Activated T-cell treated with anti-CD3 and anti-CD28 coated beads, Interleukin-2, amount 50 U/mL, for 24 hours (primary cell): ENCODE results near the gene CDK6.

Experiments
- DNase-seq: peaks from one replicate; pipeline ENCODE4 v3.0.0-alpha.2; 2020
- H3K27ac Mint-ChIP-seq: 2 replicates; pipeline ENCODE4 v1.8.0; 2020; ENCODE audit warnings: mild to moderate bottlenecking, mixed read lengths
- H3K27me3 Mint-ChIP-seq: 2 replicates; pipeline ENCODE4 v1.8.0; 2020; ENCODE audit warnings: mixed read lengths
- H3K36me3 Mint-ChIP-seq: 2 replicates; pipeline ENCODE4 v1.8.0; 2020; ENCODE audit warnings: low read depth, mixed read lengths
- H3K4me1 Mint-ChIP-seq: 2 replicates; pipeline ENCODE4 v1.8.0; 2020; ENCODE audit warnings: low read depth, mixed read lengths
- H3K4me3 Mint-ChIP-seq: 2 replicates; pipeline ENCODE4 v1.8.0; 2020; ENCODE audit warnings: mild to moderate bottlenecking, moderate library complexity, mixed read lengths
- H3K9me3 Mint-ChIP-seq: 2 replicates; pipeline ENCODE4 v1.8.0; 2020; ENCODE audit warnings: mixed read lengths

CDK6 gene

GRCh38 chr7:92645114-92646061 is 191.0 kb downstream of the CDK6 start:
- H3K27me3 Mint-ChIP-seq, result no peaks in the 10 kb centered on the region
- peak overlapping the region; percentile 28 for H3K4me3 Mint-ChIP-seq
- no peak for DNase-seq
- peaks cover 87% of the 10 kb centered on the region for H3K36me3 Mint-ChIP-seq
- no peaks in the 10 kb centered on the region for H3K9me3 Mint-ChIP-seq
- peaks cover 98% of the 10 kb centered on the region for H3K4me1 Mint-ChIP-seq
- H3K27ac Mint-ChIP-seq, result peak overlapping the region; percentile 99

- H3K27me3 Mint-ChIP-seq, result no peaks in the 10 kb centered on the region
- H3K9me3 Mint-ChIP-seq, result no peaks in the 10 kb centered on the region
- H3K4me3 Mint-ChIP-seq, result no peak overlapping the region
- H3K4me1 Mint-ChIP-seq, result peaks cover 98% of the 10 kb centered on the region
- peak overlapping the region; percentile 99 for H3K27ac Mint-ChIP-seq
- DNase-seq, result no peak
- H3K36me3 Mint-ChIP-seq, result peaks cover 87% of the 10 kb centered on the region
Observed at GRCh38 chr7:92644406-92645113, 191.8 kb downstream of the CDK6 start.

- Mint-ChIP-seq H3K4me1 (peaks cover 98% of the 10 kb centered on the region), H3K9me3 (no peaks in the 10 kb centered on the region), H3K36me3 (peaks cover 89% of the 10 kb centered on the region), H3K27ac (peak overlapping the region; percentile 99), H3K27me3 (no peaks in the 10 kb centered on the region), H3K4me3 (no peak overlapping the region)
- no peak for DNase-seq
Observed at GRCh38 chr7:92643821-92644220, 192.6 kb downstream of the CDK6 start.

- DNase-seq, result peak; percentile 71
- Mint-ChIP-seq H3K27me3 (no peaks in the 10 kb centered on the region), H3K4me3 (peak overlapping the region; percentile 66), H3K27ac (peak overlapping the region; percentile 99), H3K4me1 (peaks cover 93% of the 10 kb centered on the region), H3K36me3 (peaks cover 92% of the 10 kb centered on the region), H3K9me3 (no peaks in the 10 kb centered on the region)
Observed at GRCh38 chr7:92641921-92642511, 194.4 kb downstream of the CDK6 start.

- no peak for DNase-seq
- Mint-ChIP-seq H3K36me3 (peaks cover 85% of the 10 kb centered on the region), H3K27ac (peak overlapping the region; percentile 96), H3K27me3 (no peaks in the 10 kb centered on the region), H3K4me3 (peak overlapping the region; percentile 51), H3K9me3 (no peaks in the 10 kb centered on the region), H3K4me1 (peaks cover 91% of the 10 kb centered on the region)
Observed at GRCh38 chr7:92639966-92640365, 196.4 kb downstream of the CDK6 start.

GRCh38 chr7:92639213-92639896 is 197.0 kb downstream of the CDK6 start:
- Mint-ChIP-seq H3K27me3 (no peaks in the 10 kb centered on the region), H3K9me3 (no peaks in the 10 kb centered on the region), H3K36me3 (peaks cover 79% of the 10 kb centered on the region), H3K27ac (peak overlapping the region; percentile 96), H3K4me1 (peaks cover 90% of the 10 kb centered on the region), H3K4me3 (peak overlapping the region; percentile 51)
- no peak for DNase-seq

GRCh38 chr7:92636018-92636560 is 200.3 kb downstream of the CDK6 start:
- peak overlapping the region; percentile 74 for H3K27ac Mint-ChIP-seq

GRCh38 chr7:92635538-92635937 is 200.8 kb downstream of the CDK6 start:
- Mint-ChIP-seq H3K36me3 (peaks cover 57% of the 10 kb centered on the region), H3K27me3 (no peaks in the 10 kb centered on the region), H3K4me3 (peak overlapping the region; percentile 55), H3K9me3 (no peaks in the 10 kb centered on the region), H3K4me1 (peaks cover 89% of the 10 kb centered on the region), H3K27ac (peak overlapping the region; percentile 99)
- no peak for DNase-seq

More at GRCh38 chr7:92636018-92636560, 200.3 kb downstream of the CDK6 start:
- DNase-seq, result no peak
- H3K36me3 Mint-ChIP-seq, result peaks cover 55% of the 10 kb centered on the region
- no peak overlapping the region for H3K4me3 Mint-ChIP-seq
- H3K4me1 Mint-ChIP-seq, result peaks cover 88% of the 10 kb centered on the region
- H3K27me3 Mint-ChIP-seq, result no peaks in the 10 kb centered on the region
- no peaks in the 10 kb centered on the region for H3K9me3 Mint-ChIP-seq

GRCh38 chr7:92634924-92635519 is 201.4 kb downstream of the CDK6 start:
- Mint-ChIP-seq H3K36me3 (peaks cover 56% of the 10 kb centered on the region), H3K27me3 (no peaks in the 10 kb centered on the region), H3K27ac (peak overlapping the region; percentile 99), H3K4me3 (peak overlapping the region; percentile 55), H3K9me3 (peaks cover 2% of the 10 kb centered on the region), H3K4me1 (peaks cover 88% of the 10 kb centered on the region)
- no peak for DNase-seq

- peaks cover 2% of the 10 kb centered on the region for H3K9me3 Mint-ChIP-seq
- no peaks in the 10 kb centered on the region for H3K27me3 Mint-ChIP-seq
- peaks cover 87% of the 10 kb centered on the region for H3K4me1 Mint-ChIP-seq
- peak overlapping the region; percentile 99 for H3K27ac Mint-ChIP-seq
- peaks cover 54% of the 10 kb centered on the region for H3K36me3 Mint-ChIP-seq
- H3K4me3 Mint-ChIP-seq, result peak overlapping the region; percentile 2
- no peak for DNase-seq
Observed at GRCh38 chr7:92634205-92634604, 202.2 kb downstream of the CDK6 start.

- Mint-ChIP-seq H3K27ac (peak overlapping the region; percentile 99), H3K27me3 (no peaks in the 10 kb centered on the region), H3K9me3 (peaks cover 4% of the 10 kb centered on the region), H3K4me3 (peak overlapping the region; percentile 57), H3K4me1 (peaks cover 87% of the 10 kb centered on the region), H3K36me3 (peaks cover 54% of the 10 kb centered on the region)
- DNase-seq, result no peak
Observed at GRCh38 chr7:92633211-92633906, 203.0 kb downstream of the CDK6 start.

- Mint-ChIP-seq H3K4me1 (peaks cover 89% of the 10 kb centered on the region), H3K36me3 (peaks cover 56% of the 10 kb centered on the region), H3K27ac (peak overlapping the region; percentile 99), H3K4me3 (peak overlapping the region; percentile 57), H3K27me3 (no peaks in the 10 kb centered on the region), H3K9me3 (peaks cover 6% of the 10 kb centered on the region)
- no peak for DNase-seq
Observed at GRCh38 chr7:92632791-92633190, 203.6 kb downstream of the CDK6 start.

GRCh38 chr7:92631850-92632487 is 204.4 kb downstream of the CDK6 start:
- H3K4me1 Mint-ChIP-seq, result peaks cover 91% of the 10 kb centered on the region
- peaks cover 9% of the 10 kb centered on the region for H3K9me3 Mint-ChIP-seq
- H3K36me3 Mint-ChIP-seq, result peaks cover 56% of the 10 kb centered on the region
- H3K4me3 Mint-ChIP-seq, result peak overlapping the region; percentile 58
- no peak for DNase-seq
- H3K27me3 Mint-ChIP-seq, result no peaks in the 10 kb centered on the region
- peak overlapping the region; percentile 99 for H3K27ac Mint-ChIP-seq
